Sigmoid colon (tissue), 7 donors: ENCODE data around the gene HMCN2. TPM values are rescaled to one million over a fixed set of nuclear protein-coding genes. Genes with fewer than 3 reads are reported as not detected.

ENCODE experiments used
- DNase-seq: peaks from one replicate; pipeline ENCODE4 v3.0.0-alpha.2; 2019
- H3K27ac ChIP-seq, 4 donors: fragments of 200-600 bp; sonication (generic); one replicate each; pipeline ENCODE4 v1.5.1; 2016 to 2019; ENCODE audit warnings: mild to moderate bottlenecking in 1 of 4
- H3K27me3 ChIP-seq, 3 donors: fragments of 200-600 bp; sonication (generic); one replicate each; pipeline ENCODE4 v1.5.1; 2019; ENCODE audit warnings: mild to moderate bottlenecking in 1 of 3
- H3K36me3 ChIP-seq, 4 donors: fragments of 200-600 bp; sonication (generic); one replicate each; pipeline ENCODE4 v1.5.1; 2016 to 2019
- H3K4me1 ChIP-seq, 4 donors: fragments of 200-600 bp; sonication (generic); one replicate each; pipeline ENCODE4 v1.5.1; 2017 to 2019
- H3K4me3 ChIP-seq, 4 donors: fragments of 200-600 bp; sonication (generic); one replicate each; pipeline ENCODE4 v1.5.1; 2017 to 2019; ENCODE audit warnings: mild to moderate bottlenecking in 2 of 4, moderate library complexity in 1 of 4
- H3K9me3 ChIP-seq, 4 donors: fragments of 200-600 bp in 3 of 4; sonication (generic) in 3 of 4; one replicate each; pipeline versions ENCODE4 v1.5.1 to v1.6.1; 2013 to 2019
- CTCF ChIP-seq, 4 experiments: fragments of 450-650 bp in 3 of 4; fragments of 200-600 bp in 1 of 4; IDR thresholded peaks; one replicate each; pipeline ENCODE4 v1.5.1; 2016 to 2019; ENCODE audit warnings: antibody characterized with exemption in 4 of 4, mild to moderate bottlenecking in 3 of 4, moderate library complexity in 2 of 4
- EP300 ChIP-seq, 4 donors: sonication (generic); formaldehyde crosslinking; IDR thresholded peaks; one replicate each; pipeline ENCODE4 v1.6.1; 2017; ENCODE audit warnings: antibody characterized with exemption in 4 of 4
- POLR2A ChIP-seq, 2 donors: fragments of 450-650 bp; IDR thresholded peaks; one replicate each; pipeline ENCODE4 v1.6.1; 2016; ENCODE audit warnings: antibody characterized with exemption in 2 of 2, mild to moderate bottlenecking in 2 of 2, moderate library complexity in 2 of 2
- POLR2AphosphoS5 ChIP-seq, 4 donors: sonication (generic); formaldehyde crosslinking; IDR thresholded peaks; one replicate each; pipeline ENCODE4 v1.6.1; 2017; ENCODE audit warnings: antibody characterized with exemption in 4 of 4
- WGBS, 2 donors: extraction: QIAGEN DNeasy Blood & Tissue Kit; methylation state at CpG; one replicate each; pipeline ENCODE4 v1.1.7; 2013; 5-methylcytosine and 5-hydroxymethylcytosine counted together
- intact Hi-C: fragments of 100-400 bp; cut with DNase I; formaldehyde crosslinking; loops from one replicate; pipeline ENCODE4 v1.15.1; 2023
- polyA plus RNA-seq, 3 donors: library from polyadenylated mRNA; stranded (reverse); fragments of 200-250 nt; gene quantifications; one replicate each; pipeline ENCODE4 v1.2.3, GENCODE V29; 2013
- total RNA-seq, 4 donors: library from RNA; depleted of rRNA; stranded (reverse); fragments of >200 nt; gene quantifications; one replicate each; pipeline ENCODE4 v1.1.0, GENCODE V29; 2016
- donor health status: healthy with polysubstance abuse.
- donor health status: Bipolar disorder and iron deficiency.
- donor health status: healthy.

The HMCN2 gene
- total and polyA plus RNA-seq, 7 donors, result 3.6 to 106 (median 13.2) TPM

DNA sequence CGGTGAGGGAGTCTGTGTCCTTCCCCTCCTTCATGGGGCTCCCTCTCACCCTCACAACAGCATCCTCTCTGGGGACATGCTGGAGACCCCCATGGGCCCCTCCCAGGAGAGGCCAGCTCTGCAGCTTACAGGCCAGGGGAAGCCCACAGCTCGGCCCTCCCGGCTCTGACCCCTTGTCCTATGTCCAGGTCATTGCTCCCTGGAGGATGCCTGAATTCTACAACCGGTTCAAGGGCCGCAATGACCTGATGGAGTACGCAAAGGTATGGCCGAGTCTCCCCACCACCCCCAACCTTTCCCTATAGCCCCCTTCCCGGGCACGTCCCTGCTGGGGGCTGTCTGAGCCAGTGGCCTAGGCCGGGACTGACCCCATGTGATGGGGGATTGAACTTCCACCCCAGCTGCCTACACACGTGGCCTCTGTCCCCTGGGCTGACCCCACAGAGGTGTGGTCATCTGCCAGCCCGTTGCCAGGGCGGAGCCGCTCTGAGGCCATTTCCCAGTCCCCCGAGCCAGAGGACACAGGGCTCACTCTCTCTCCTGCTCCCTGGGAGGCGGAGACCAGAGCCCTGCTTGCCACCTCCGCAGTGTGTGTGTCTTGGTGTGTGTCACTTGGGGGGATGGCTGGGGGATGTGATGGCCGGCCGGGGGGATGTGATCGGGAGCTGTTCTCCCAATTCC, 201.1 kb downstream of the HMCN2 start:
- no peak for DNase-seq
- TF ChIP-seq CTCF (IDR thresholded peaks at IDR 0.05), result no peak
- no peak for TF ChIP-seq EP300 (IDR thresholded peaks at IDR 0.05)
- Histone ChIP-seq H3K4me3 (no peak overlapping the region), H3K27ac (no peak overlapping the region), H3K4me1 (no peaks in the 10 kb centered on the region), H3K9me3 (no peaks in the 10 kb centered on the region), H3K27me3 (no peaks in the 10 kb centered on the region), H3K36me3 (peaks cover 0 to 53% (median 10%) of the 10 kb centered on the region in 4 donors)
- intact Hi-C loops, result no loop called here
- WGBS, 2 donors, result 69 to 83% methylated on average over 20 of the region's 20 CpGs

GRCh38 chr9:130467316-130467715, 201.8 kb downstream of the HMCN2 start:
- peaks cover 0 to 55% (median 10%) of the 10 kb centered on the region in 4 donors for H3K36me3 ChIP-seq
- TF ChIP-seq CTCF (IDR thresholded peaks at IDR 0.05) (no peak), EP300 (IDR thresholded peaks at IDR 0.05) (no peak), POLR2A (IDR thresholded peaks at IDR 0.05) (no peak), POLR2AphosphoS5 (IDR thresholded peaks at IDR 0.05) (no peak)
- intact Hi-C loops, result no loop called here

DNA sequence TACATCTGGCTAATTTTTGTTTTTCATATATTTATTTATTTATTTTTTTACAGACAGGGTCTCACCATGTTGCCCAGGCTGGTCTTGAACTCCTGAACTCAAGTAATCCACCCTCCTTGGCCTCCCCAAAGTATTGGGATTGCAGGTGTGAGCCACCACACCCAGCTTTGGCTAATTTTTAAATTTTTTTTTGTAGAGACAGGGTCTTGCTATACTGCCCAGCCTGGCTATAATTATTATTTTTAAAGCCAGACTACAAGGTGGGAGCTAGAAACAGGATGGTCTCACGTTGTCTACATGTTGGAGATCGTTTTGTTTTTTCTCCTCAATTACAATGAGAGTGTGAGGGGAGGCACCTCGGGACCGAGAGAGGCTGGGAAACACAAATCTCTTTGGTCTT, 203.0 kb downstream of the HMCN2 start:
- no peaks in the 10 kb centered on the region for H3K4me1 ChIP-seq
- no peaks in the 10 kb centered on the region for H3K9me3 ChIP-seq
- WGBS, 2 donors, result 47 to 78% methylated on average over 4 of the region's 4 CpGs
- no peaks in the 10 kb centered on the region for H3K27me3 ChIP-seq
- no peak overlapping the region for H3K4me3 ChIP-seq
- peaks cover 0 to 52% (median 10%) of the 10 kb centered on the region in 4 donors for H3K36me3 ChIP-seq
- DNase-seq, result no peak
- intact Hi-C loops, result no loop called here
- no peak for TF ChIP-seq EP300 (IDR thresholded peaks at IDR 0.05)
- no peak for TF ChIP-seq POLR2AphosphoS5 (IDR thresholded peaks at IDR 0.05)
- TF ChIP-seq CTCF (IDR thresholded peaks at IDR 0.05), result no peak
- TF ChIP-seq POLR2A (IDR thresholded peaks at IDR 0.05), result no peak
- no peak overlapping the region for H3K27ac ChIP-seq

More at GRCh38 chr9:130467316-130467715, 201.8 kb downstream of the HMCN2 start:
- no peak for DNase-seq
- no peaks in the 10 kb centered on the region for H3K4me1 ChIP-seq
- no peak overlapping the region for H3K4me3 ChIP-seq
- H3K27me3 ChIP-seq, result no peaks in the 10 kb centered on the region
- no peak overlapping the region for H3K27ac ChIP-seq
- no peaks in the 10 kb centered on the region for H3K9me3 ChIP-seq
- WGBS, 2 donors, result 39 to 74% methylated on average over 13 of the region's 13 CpGs

- Histone ChIP-seq H3K9me3 (no peaks in the 10 kb centered on the region), H3K4me3 (no peak overlapping the region), H3K36me3 (peaks cover 0 to 39% (median 10%) of the 10 kb centered on the region in 4 donors), H3K27ac (no peak overlapping the region), H3K4me1 (no peaks in the 10 kb centered on the region), H3K27me3 (no peaks in the 10 kb centered on the region)
- DNase-seq, result no peak
- 90 to 96% methylated on average over 10 of the region's 10 CpGs for WGBS, 2 donors
- intact Hi-C loops, result no loop called here
- TF ChIP-seq EP300 (IDR thresholded peaks at IDR 0.05) (no peak), POLR2A (IDR thresholded peaks at IDR 0.05) (no peak), CTCF (IDR thresholded peaks at IDR 0.05) (no peak), POLR2AphosphoS5 (IDR thresholded peaks at IDR 0.05) (no peak)
Observed at GRCh38 chr9:130470269-130470668, 204.7 kb downstream of the HMCN2 start.

DNA sequence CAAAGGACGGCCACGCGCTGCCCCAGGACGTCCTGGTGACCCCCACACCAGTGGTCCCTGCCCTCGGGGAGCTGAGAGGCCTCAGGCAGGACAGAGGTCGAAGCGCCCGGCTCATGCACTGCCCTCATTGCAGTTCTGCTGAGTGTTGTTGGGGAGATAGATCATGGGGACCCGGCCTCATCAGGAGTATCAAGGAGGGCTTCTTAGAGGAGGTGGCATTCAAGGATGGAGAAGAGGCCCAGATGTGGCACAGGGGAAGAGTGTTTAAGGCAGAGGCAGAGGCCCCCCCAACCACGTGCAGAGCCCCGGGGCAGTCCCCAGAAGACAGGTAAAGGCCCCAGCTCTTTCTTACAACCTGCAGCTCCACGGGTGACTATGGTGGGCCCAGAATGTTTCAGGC, 205.4 kb downstream of the HMCN2 start:
- H3K4me3 ChIP-seq, result no peak overlapping the region
- H3K4me1 ChIP-seq, result no peaks in the 10 kb centered on the region
- no peak for TF ChIP-seq CTCF (IDR thresholded peaks at IDR 0.05)
- no peak for TF ChIP-seq POLR2A (IDR thresholded peaks at IDR 0.05)
- no peak for TF ChIP-seq EP300 (IDR thresholded peaks at IDR 0.05)
- TF ChIP-seq POLR2AphosphoS5 (IDR thresholded peaks at IDR 0.05), result no peak
- WGBS, 2 donors, result 89 to 91% methylated on average over 12 of the region's 12 CpGs
- intact Hi-C loops, result no loop called here
- H3K36me3 ChIP-seq, result peaks cover 0 to 33% (median 9%) of the 10 kb centered on the region in 4 donors
- H3K27me3 ChIP-seq, result no peaks in the 10 kb centered on the region
- no peak overlapping the region for H3K27ac ChIP-seq
- H3K9me3 ChIP-seq, result no peaks in the 10 kb centered on the region
- DNase-seq, result no peak
